Loucy (cell line): ENCODE results near the gene CAPRIN2.

Experiments used
- H2AFZ ChIP-seq: fragments of 200-600 bp; sonication (generic); 2 replicates; pipeline ENCODE4 v1.6.0; 2016; ENCODE audit warnings: antibody characterized with exemption, mild to moderate bottlenecking, low read length, moderate library complexity
- H3F3A ChIP-seq: fragments of 200-600 bp; 2 replicates; pipeline ENCODE4 v1.6.0; 2016; ENCODE audit warnings: antibody characterized with exemption, low read depth, mild to moderate bottlenecking
- H3K27me3 ChIP-seq: fragments of 200-600 bp; sonication (generic); 2 replicates; pipeline ENCODE4 v1.6.1; 2014; ENCODE audit warnings: low read length, mild to moderate bottlenecking; ENCODE audit not compliant: insufficient read depth, poor library complexity, severe bottlenecking
- H3K36me3 ChIP-seq: fragments of 200-600 bp; sonication (generic); 2 replicates; pipeline ENCODE4 v1.6.1; 2016; ENCODE audit warnings: low read length; ENCODE audit not compliant: insufficient read depth
- H3K4me1 ChIP-seq: fragments of 200-600 bp; sonication (generic); 2 replicates; pipeline ENCODE4 v1.5.1; 2014; ENCODE audit warnings: low read length, mild to moderate bottlenecking; ENCODE audit not compliant: insufficient read depth, poor library complexity, severe bottlenecking
- H3K4me2 ChIP-seq: fragments of 200-600 bp; sonication (generic); 2 replicates; pipeline ENCODE4 v1.6.0; 2014; ENCODE audit warnings: antibody characterized with exemption, low read length, low read depth, mild to moderate bottlenecking; ENCODE audit not compliant: poor library complexity, severe bottlenecking
- H3K4me3 ChIP-seq: fragments of 200-600 bp; sonication (generic); 2 replicates; pipeline ENCODE4 v1.5.1; 2014; ENCODE audit warnings: low read length, mild to moderate bottlenecking, mixed read lengths; ENCODE audit not compliant: poor library complexity, severe bottlenecking
- H3K79me2 ChIP-seq: fragments of 200-600 bp; sonication (generic); 2 replicates; pipeline ENCODE4 v1.6.1; 2014; ENCODE audit warnings: low read length; ENCODE audit not compliant: insufficient read depth
- H3K9ac ChIP-seq: fragments of 200-600 bp; sonication (generic); 2 replicates; pipeline ENCODE4 v1.6.0; 2014; ENCODE audit warnings: mild to moderate bottlenecking, low read depth, low read length, moderate library complexity; ENCODE audit not compliant: poor library complexity, severe bottlenecking
- H3K9me2 ChIP-seq: fragments of 200-600 bp; sonication (generic); replicated peaks from 2 replicates; pipeline ENCODE4 v1.6.1; 2016; ENCODE audit warnings: low read depth, low read length, mixed read lengths
- H3K9me3 ChIP-seq: fragments of 200-600 bp; sonication (generic); 2 replicates; pipeline ENCODE4 v1.6.1; 2014; ENCODE audit warnings: mild to moderate bottlenecking, antibody characterized with exemption, low read length, low read depth; ENCODE audit not compliant: insufficient read depth
- H4K20me1 ChIP-seq: fragments of 200-600 bp; sonication (generic); 2 replicates; pipeline ENCODE4 v1.6.0; 2014; ENCODE audit warnings: antibody characterized with exemption, low read length, mild to moderate bottlenecking; ENCODE audit not compliant: insufficient read depth, poor library complexity, severe bottlenecking
- EZH2phosphoT487 ChIP-seq: fragments of 200-600 bp; IDR thresholded peaks from 2 replicates; pipeline ENCODE4 v1.6.1; 2018; ENCODE audit warnings: antibody characterized with exemption, mild to moderate bottlenecking, moderate library complexity, borderline replicate concordance
- TF ChIP-seq, protein P1 (sequence below): fragments of 200-600 bp; sonication (generic); conservative IDR thresholded peaks from 2 replicates; pipeline ENCODE4 v1.5.1; 2014; ENCODE audit warnings: mild to moderate bottlenecking, antibody characterized with exemption, low read length

The CAPRIN2 gene

GRCh38 chr12:30719060-30719459, 35.7 kb downstream of the CAPRIN2 start:
- H4K20me1 ChIP-seq: no peaks in the 10 kb centered on the region
- H3K4me3 ChIP-seq: no peak overlapping the region
- H3K79me2 ChIP-seq: no peaks in the 10 kb centered on the region
- H3K4me1 ChIP-seq: no peaks in the 10 kb centered on the region
- TF ChIP-seq EZH2phosphoT487: no peak
- TF ChIP-seq, protein P1, sequence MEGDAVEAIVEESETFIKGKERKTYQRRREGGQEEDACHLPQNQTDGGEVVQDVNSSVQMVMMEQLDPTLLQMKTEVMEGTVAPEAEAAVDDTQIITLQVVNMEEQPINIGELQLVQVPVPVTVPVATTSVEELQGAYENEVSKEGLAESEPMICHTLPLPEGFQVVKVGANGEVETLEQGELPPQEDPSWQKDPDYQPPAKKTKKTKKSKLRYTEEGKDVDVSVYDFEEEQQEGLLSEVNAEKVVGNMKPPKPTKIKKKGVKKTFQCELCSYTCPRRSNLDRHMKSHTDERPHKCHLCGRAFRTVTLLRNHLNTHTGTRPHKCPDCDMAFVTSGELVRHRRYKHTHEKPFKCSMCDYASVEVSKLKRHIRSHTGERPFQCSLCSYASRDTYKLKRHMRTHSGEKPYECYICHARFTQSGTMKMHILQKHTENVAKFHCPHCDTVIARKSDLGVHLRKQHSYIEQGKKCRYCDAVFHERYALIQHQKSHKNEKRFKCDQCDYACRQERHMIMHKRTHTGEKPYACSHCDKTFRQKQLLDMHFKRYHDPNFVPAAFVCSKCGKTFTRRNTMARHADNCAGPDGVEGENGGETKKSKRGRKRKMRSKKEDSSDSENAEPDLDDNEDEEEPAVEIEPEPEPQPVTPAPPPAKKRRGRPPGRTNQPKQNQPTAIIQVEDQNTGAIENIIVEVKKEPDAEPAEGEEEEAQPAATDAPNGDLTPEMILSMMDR: no peak
- no peaks in the 10 kb centered on the region for H3K9me2 ChIP-seq
- H3K9ac ChIP-seq: no peak overlapping the region
- no peaks in the 10 kb centered on the region for H3K27me3 ChIP-seq
- H3K36me3 ChIP-seq: peaks cover 54% of the 10 kb centered on the region
- H2AFZ ChIP-seq: no peak overlapping the region
- H3F3A ChIP-seq: no peaks in the 10 kb centered on the region
- no peaks in the 10 kb centered on the region for H3K9me3 ChIP-seq
- H3K4me2 ChIP-seq: no peak overlapping the region

GRCh38 chr12:30707613-30708342, 47.0 kb downstream of the CAPRIN2 start:
- Histone ChIP-seq H3K4me3 (no peak overlapping the region), H3K9ac (no peak overlapping the region), H3K9me2 (no peaks in the 10 kb centered on the region), H3K4me1 (no peaks in the 10 kb centered on the region), H3F3A (no peaks in the 10 kb centered on the region), H3K79me2 (no peaks in the 10 kb centered on the region), H2AFZ (no peak overlapping the region), H3K4me2 (no peak overlapping the region), H4K20me1 (no peaks in the 10 kb centered on the region), H3K36me3 (peaks cover 20% of the 10 kb centered on the region; the same call in 1 of the 2 replicates), H3K27me3 (no peaks in the 10 kb centered on the region), H3K9me3 (no peaks in the 10 kb centered on the region)
- TF ChIP-seq EZH2phosphoT487: no peak
- TF ChIP-seq, protein P1: no peak

DNA sequence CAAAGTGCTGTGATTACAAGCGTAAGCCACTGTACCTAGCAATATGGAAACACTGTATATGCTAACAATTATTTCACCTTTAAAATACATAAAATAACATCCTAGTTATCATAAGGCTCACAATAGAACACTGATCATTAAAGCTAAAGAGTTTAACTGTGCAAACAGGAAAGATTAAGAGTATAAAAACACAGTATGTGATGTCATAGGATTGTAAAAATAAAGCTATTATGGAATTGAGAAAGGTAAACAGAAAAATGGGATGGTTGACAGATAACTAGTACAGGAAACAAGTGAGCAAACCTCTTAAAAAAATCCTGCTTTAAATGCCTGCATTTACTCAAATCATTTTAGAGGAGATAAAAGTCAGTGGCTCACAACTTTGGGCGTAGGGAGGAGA, 48.3 kb downstream of the CAPRIN2 start:
- H3K9ac ChIP-seq: no peak overlapping the region
- no peaks in the 10 kb centered on the region for H3K4me1 ChIP-seq
- H3F3A ChIP-seq: no peaks in the 10 kb centered on the region
- H3K9me3 ChIP-seq: no peaks in the 10 kb centered on the region
- H2AFZ ChIP-seq: no peak overlapping the region
- no peaks in the 10 kb centered on the region for H4K20me1 ChIP-seq
- no peak for TF ChIP-seq EZH2phosphoT487
- TF ChIP-seq, protein P1: no peak
- no peak overlapping the region for H3K4me3 ChIP-seq
- H3K79me2 ChIP-seq: no peaks in the 10 kb centered on the region
- no peaks in the 10 kb centered on the region for H3K9me2 ChIP-seq
- H3K27me3 ChIP-seq: no peaks in the 10 kb centered on the region
- H3K4me2 ChIP-seq: no peak overlapping the region
- peaks cover 16% of the 10 kb centered on the region; the same call in 1 of the 2 replicates for H3K36me3 ChIP-seq
